GM12878 (cell line): ENCODE data around the gene KRTAP19-1. TPM values are rescaled to one million over a fixed set of nuclear protein-coding genes. Genes with fewer than 3 reads are reported as not detected.

Experiments
- ATAC-seq: fragments of 200-7000 bp; cut with Tn5 transposase; 3 replicates; pipeline ENCODE4 v1.9.1; 2020; ENCODE audit warnings: mild to moderate bottlenecking, moderate library complexity
- BruUV-seq: library from RNA; stranded (reverse); fragments of 400-500 nt; replicated peaks from 2 replicates; lab custom pipeline; 2021; lab: Mats Ljungman, UMichigan
- CTCF ChIA-PET: fragments of 300-600 bp; sonication (Branson Sonifier 250); formaldehyde crosslinking; extraction: SDS; loops from one replicate; lab custom pipeline; 2021; ENCODE audit warnings: inconsistent platforms; lab: Yijun Ruan, JAX
- POLR2A ChIA-PET: fragments of 350-600 bp; formaldehyde crosslinking; extraction: SDS; loops from one replicate; lab custom pipeline; 2021; ENCODE audit warnings: inconsistent platforms; lab: Charles Lee
- RAD21 ChIA-PET: fragments of 300-600 bp; sonication (Branson Sonifier 250); formaldehyde crosslinking; loops from one replicate; lab custom pipeline; 2023; ENCODE audit warnings: antibody characterized with exemption; ENCODE audit not compliant: unreplicated experiment; lab: Charles Lee
- SMC1A ChIA-PET: fragments of 300-600 bp; sonication (Branson Sonifier 250); formaldehyde crosslinking; loops from one replicate; lab custom pipeline; 2023; ENCODE audit not compliant: unreplicated experiment, uncharacterized antibody; lab: Charles Lee
- DNase-seq: peaks from one replicate; pipeline ENCODE4 v3.0.0-alpha.2; 2011; ENCODE audit warnings: low read depth, low spot score
- FAIRE-seq: peaks from 3 replicates; lab custom pipeline; 2011; peaks lifted over from hg19 to GRCh38; lab: Jason Lieb, UNC
- H2AFZ ChIP-seq: 2 replicates; pipeline ENCODE4 v1.6.0; 2011; ENCODE audit warnings: low read depth, low read length, control low read depth; ENCODE audit not compliant: control insufficient read depth
- H3K27ac ChIP-seq: 2 replicates; pipeline ENCODE4 v1.5.1; 2011; ENCODE audit warnings: control low read depth; ENCODE audit not compliant: control insufficient read depth, insufficient read depth
- H3K27me3 ChIP-seq, 2 experiments: replicated peaks in 1 of 2; 2 replicates each; pipeline versions ENCODE4 v1.6.0 to v1.6.1; 2011; ENCODE audit warnings: low read length in 1 of 2; ENCODE audit not compliant: control insufficient read depth in 2 of 2, insufficient read depth in 2 of 2
- H3K36me3 ChIP-seq, 2 experiments: 2 replicates each; pipeline ENCODE4 v1.5.1; 2011; ENCODE audit warnings: low read length in 1 of 2; ENCODE audit not compliant: control insufficient read depth in 2 of 2, insufficient read depth in 2 of 2
- H3K4me1 ChIP-seq: 2 replicates; pipeline ENCODE4 v1.6.1; 2011; ENCODE audit warnings: mild to moderate bottlenecking, low read length, moderate library complexity, mixed read lengths; ENCODE audit not compliant: control insufficient read depth, insufficient read depth
- H3K4me2 ChIP-seq: 2 replicates; pipeline ENCODE4 v1.6.0; 2011; ENCODE audit warnings: control low read depth; ENCODE audit not compliant: control insufficient read depth, insufficient read depth
- H3K4me3 ChIP-seq: fragments of 200-600 bp; sonication (generic); 2 replicates; pipeline ENCODE4 v1.5.1; 2016
- H3K79me2 ChIP-seq: 2 replicates; pipeline ENCODE4 v1.6.0; 2011; ENCODE audit warnings: low read length; ENCODE audit not compliant: control insufficient read depth, insufficient read depth
- H3K9ac ChIP-seq: 2 replicates; pipeline ENCODE4 v1.8.0; 2011; ENCODE audit warnings: low read length, control low read depth, mixed read lengths; ENCODE audit not compliant: control insufficient read depth, insufficient read depth
- H3K9me3 ChIP-seq: replicated peaks from 3 replicates; pipeline ENCODE4 v1.5.1; 2011; ENCODE audit warnings: mild to moderate bottlenecking, low read length; ENCODE audit not compliant: control insufficient read depth, insufficient read depth
- H4K20me1 ChIP-seq: 2 replicates; pipeline ENCODE4 v1.6.0; 2011; ENCODE audit not compliant: control insufficient read depth, insufficient read depth
- BHLHE40 ChIP-seq, 2 experiments: fragments of 450-650 bp in 1 of 2; IDR thresholded peaks; 2 replicates each; pipeline ENCODE4 v1.6.1; 2011 to 2017; ENCODE audit warnings: low read depth in 2 of 2, borderline replicate concordance in 1 of 2, improper control_type of control experiment in 1 of 2, low read length in 1 of 2, mild to moderate bottlenecking in 1 of 2
- CBX5 ChIP-seq: sonication (generic); IDR thresholded peaks from 2 replicates; pipeline ENCODE4 v1.6.1; 2016; ENCODE audit warnings: low read depth, moderate library complexity, mild to moderate bottlenecking, inconsistent platforms
- CEBPB ChIP-seq, 2 experiments: fragments of 150-350 bp in 1 of 2; IDR thresholded peaks; 2 replicates each; pipeline ENCODE4 v1.6.1; 2012 to 2014; ENCODE audit warnings: low read depth in 2 of 2, low read length in 2 of 2, borderline replicate concordance in 1 of 2, inconsistent platforms in 1 of 2
- CHD1 ChIP-seq: IDR thresholded peaks from 2 replicates; pipeline ENCODE4 v1.6.1; 2012; ENCODE audit warnings: low read depth, low read length, improper control_type of control experiment
- CTCF ChIP-seq, 3 experiments: IDR thresholded peaks in 2 of 3; conservative IDR thresholded peaks in 1 of 3; 2 replicates each; pipeline ENCODE4 v1.5.1; 2011; ENCODE audit warnings: low read depth in 3 of 3, low read length in 3 of 3, mild to moderate bottlenecking in 3 of 3, control low read depth in 2 of 3, moderate library complexity in 2 of 3, inconsistent platforms in 1 of 3, mixed read lengths in 1 of 3; ENCODE audit not compliant: control insufficient read depth in 2 of 3, insufficient read depth in 1 of 3; ENCODE audit errors: extremely low read depth in 1 of 3
- E4F1 ChIP-seq: fragments of 450-650 bp; IDR thresholded peaks from 2 replicates; pipeline ENCODE4 v1.6.1; 2018; ENCODE audit warnings: borderline replicate concordance, mild to moderate bottlenecking; ENCODE audit not compliant: partially characterized antibody
- HSF1 ChIP-seq: fragments of 150-350 bp; IDR thresholded peaks from 2 replicates; pipeline ENCODE4 v1.6.1; 2014; ENCODE audit warnings: mild to moderate bottlenecking, low read depth, low read length
- NBN ChIP-seq: fragments of 450-650 bp; IDR thresholded peaks from 2 replicates; pipeline ENCODE4 v1.6.1; 2016
- POLR2AphosphoS2 ChIP-seq: IDR thresholded peaks from 2 replicates; pipeline ENCODE4 v1.6.1; 2011; ENCODE audit warnings: low read depth, mild to moderate bottlenecking, low read length, improper control_type of control experiment, moderate library complexity
- USF2 ChIP-seq: IDR thresholded peaks from 2 replicates; pipeline ENCODE4 v1.6.1; 2011; ENCODE audit warnings: low read depth, low read length, improper control_type of control experiment, borderline replicate concordance
- WGBS: methylation state at CpG from one replicate; pipeline ENCODE4 v1.1.6; 2016; ENCODE audit warnings: low lambda C conversion rate; ENCODE audit not compliant: insufficient replicate concordance, insufficient coverage; ENCODE audit errors: missing lambda C conversion rate; 5-methylcytosine and 5-hydroxymethylcytosine counted together
- in situ Hi-C: fragments of 300-500 bp; cut with MboI; formaldehyde crosslinking; loops from 9 replicates; pipeline ENCODE4 v1.14.3; 2018; ENCODE audit warnings: mixed read lengths
- intact Hi-C: fragments of 100-400 bp; cut with micrococcal nuclease; formaldehyde crosslinking; loops from one replicate; pipeline ENCODE4 v1.14.2; 2022; ENCODE audit not compliant: unreplicated experiment
- polyA plus RNA-seq, 11 experiments: library from polyadenylated mRNA; depleted of rRNA in 4 of 11; unstranded in 6 of 11; stranded (reverse) in 5 of 11; fragments of >200 nt; fragmentation: Nextera tagmentation in 4 of 11; fragmentation: Illumina TruSeq in 1 of 11; extraction: Ambion mirVana in 4 of 11; extraction: Trizol in 1 of 11; gene quantifications; 1 replicate in 1 of 11; 2 replicates in 10 of 11; pipeline versions ENCODE4 v1.2.1 to v1.2.3, GENCODE V29; 2011 to 2016; ENCODE audit warnings: inconsistent platforms in 2 of 11, missing spikeins in 2 of 11, low read depth in 1 of 11
- total RNA-seq, 4 experiments: library from RNA; depleted of rRNA in 3 of 4; stranded (reverse); fragments of >200 nt in 3 of 4; fragmentation: Illumina TruSeq in 1 of 4; extraction: Trizol in 1 of 4; gene quantifications; 2 replicates each; pipeline versions ENCODE4 v1.2.1 to v1.2.3, GENCODE V29; 2013 to 2021

The KRTAP19-1 gene
- total and polyA plus RNA-seq, 10 of the 15 experiments (the other 5 are each of a cell fraction or from before 2014, with no cell fraction given) = not detected

GRCh38 chr21:30437010-30437565 is 43.1 kb downstream of the KRTAP19-1 start (continued):
- no peak for TF ChIP-seq HSF1
- TF ChIP-seq CEBPB (IDR thresholded peaks at IDR 0.05; ENCODE audit: borderline replicate concordance in 1 of 2, low read depth in 2 of 2, low read length in 2 of 2) = no peak
- TF ChIP-seq, all 136 proteins: peak for 0

GRCh38 chr21:30434033-30434631 is 46.0 kb downstream of the KRTAP19-1 start:
- no peak for FAIRE-seq
- no peaks in the 10 kb centered on the region for H3K36me3 ChIP-seq
- in situ Hi-C loops = no loop called here
- no peaks in the 10 kb centered on the region for H3K27me3 ChIP-seq
- TF ChIP-seq USF2 (no peak), CHD1 (no peak), NBN (no peak), POLR2AphosphoS2 (no peak), E4F1 (no peak), BHLHE40 (IDR thresholded peaks at IDR 0.05; ENCODE audit: borderline replicate concordance in 1 of 2, low read depth in 2 of 2, low read length in 1 of 2) (peak in 1 of 2 experiments; percentile 46; a peak in 1 of 4 replicates), CBX5 (no peak), CTCF (IDR thresholded peaks at IDR 0.05 in 2 of 3, conservative IDR thresholded peaks at IDR 0.05 in 1 of 3; ENCODE audit: control insufficient read depth in 2 of 3, extremely low read depth in 1 of 3, insufficient read depth in 1 of 3, low read depth in 3 of 3, low read length in 3 of 3) (peak; percentile 36 to 41 (median 41); a peak in 5 of 6 replicates)
- TF ChIP-seq, all 136 proteins: peak for 2
- no peak overlapping the region for H2AFZ ChIP-seq
- SMC1A ChIA-PET = interaction anchor here (2.3 kb wide), 1 partner anchor 93 kb away, joined by 5 read pairs; no protein-coding TSS in a partner anchor
- CTCF ChIA-PET = interaction anchor here (0.6 to 1.5 kb wide), 6 partner anchors 13 to 584 kb away, joined by 3 to 6 read pairs (median 3); no protein-coding TSS in a partner anchor
- RAD21 ChIA-PET = interaction anchor here (0.8 kb wide), 1 partner anchor 297 kb away, joined by 3 read pairs; no protein-coding TSS in a partner anchor
- intact Hi-C loops = loop anchor here (5.0 to 10.0 kb wide), 2 partner anchors 92 to 651 kb away; no protein-coding TSS in a partner anchor
- H3K9me3 ChIP-seq = no peaks in the 10 kb centered on the region
- no peak overlapping the region for H3K4me3 ChIP-seq
- no peak for DNase-seq
- H3K27ac ChIP-seq = no peak overlapping the region
- ATAC-seq = peak; percentile 72
- POLR2A ChIA-PET = no interaction called here
- no peaks in the 10 kb centered on the region for H3K4me1 ChIP-seq
- H3K4me2 ChIP-seq = no peak overlapping the region
- no peak overlapping the region for H3K9ac ChIP-seq
- BruUV-seq = no TSS peak
- H3K79me2 ChIP-seq = no peaks in the 10 kb centered on the region
- WGBS = 33% methylated on average over 10 of the region's 10 CpGs
- H4K20me1 ChIP-seq = no peaks in the 10 kb centered on the region
